GM12891 (cell line): ENCODE results near the gene EEF1AKMT3.

ENCODE experiments used
- POLR2A ChIP-seq: IDR thresholded peaks from 2 replicates; pipeline ENCODE4 v1.6.1; 2011; ENCODE audit warnings: low read depth, low read length, control low read depth
- POLR2AphosphoS5 ChIP-seq: IDR thresholded peaks from 2 replicates; pipeline ENCODE4 v1.6.1; 2011; ENCODE audit warnings: low read depth, low read length, control low read depth
- POU2F2 ChIP-seq: IDR thresholded peaks from 2 replicates; pipeline ENCODE4 v1.6.1; 2011; ENCODE audit warnings: low read depth, mild to moderate bottlenecking, control low read depth, low read length, moderate library complexity
- SPI1 ChIP-seq: IDR thresholded peaks from 2 replicates; pipeline ENCODE4 v1.6.1; 2011; ENCODE audit warnings: low read depth, low read length, control low read depth
- TAF1 ChIP-seq: IDR thresholded peaks from 2 replicates; pipeline ENCODE4 v1.6.1; 2011; ENCODE audit warnings: low read depth, low read length, control low read depth

- TF ChIP-seq POLR2A = no peak
- TF ChIP-seq POLR2AphosphoS5 = no peak
- no peak for TF ChIP-seq TAF1
- no peak for TF ChIP-seq SPI1
- TF ChIP-seq POU2F2 = no peak
These were observed 44.4 kb downstream of the EEF1AKMT3 start for GRCh38 chr12:57816855-57817151.
